ENCODE measurements around the gene RAB4A.
"Not testable (repeated sequence)": the region's sequence is repeated elsewhere in the genome, so short reads cannot be mapped to it uniquely, and the experiment has no call there.

DNA sequence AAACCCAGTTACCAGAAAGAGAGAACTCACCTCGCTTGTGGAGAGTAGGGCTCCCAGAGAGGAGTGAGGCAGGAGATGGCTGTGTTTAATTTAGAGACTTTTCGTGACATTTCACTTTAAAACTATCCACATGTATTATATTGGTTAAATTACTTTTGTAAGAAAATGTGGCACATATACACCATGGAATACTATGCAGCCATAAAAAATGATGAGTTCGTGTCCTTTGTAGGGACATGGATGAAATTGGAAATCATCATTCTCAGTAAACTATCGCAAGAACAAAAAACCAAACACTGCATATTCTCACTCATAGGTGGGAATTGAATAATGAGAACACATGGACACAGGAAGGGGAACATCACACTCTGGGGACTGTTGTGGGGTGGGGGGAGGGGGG, 20.8 kb downstream of the RAB4A start:
- TF ChIP-seq, protein P1, sequence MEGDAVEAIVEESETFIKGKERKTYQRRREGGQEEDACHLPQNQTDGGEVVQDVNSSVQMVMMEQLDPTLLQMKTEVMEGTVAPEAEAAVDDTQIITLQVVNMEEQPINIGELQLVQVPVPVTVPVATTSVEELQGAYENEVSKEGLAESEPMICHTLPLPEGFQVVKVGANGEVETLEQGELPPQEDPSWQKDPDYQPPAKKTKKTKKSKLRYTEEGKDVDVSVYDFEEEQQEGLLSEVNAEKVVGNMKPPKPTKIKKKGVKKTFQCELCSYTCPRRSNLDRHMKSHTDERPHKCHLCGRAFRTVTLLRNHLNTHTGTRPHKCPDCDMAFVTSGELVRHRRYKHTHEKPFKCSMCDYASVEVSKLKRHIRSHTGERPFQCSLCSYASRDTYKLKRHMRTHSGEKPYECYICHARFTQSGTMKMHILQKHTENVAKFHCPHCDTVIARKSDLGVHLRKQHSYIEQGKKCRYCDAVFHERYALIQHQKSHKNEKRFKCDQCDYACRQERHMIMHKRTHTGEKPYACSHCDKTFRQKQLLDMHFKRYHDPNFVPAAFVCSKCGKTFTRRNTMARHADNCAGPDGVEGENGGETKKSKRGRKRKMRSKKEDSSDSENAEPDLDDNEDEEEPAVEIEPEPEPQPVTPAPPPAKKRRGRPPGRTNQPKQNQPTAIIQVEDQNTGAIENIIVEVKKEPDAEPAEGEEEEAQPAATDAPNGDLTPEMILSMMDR (IDR thresholded peaks at IDR 0.05; ENCODE audit: low read depth, low read length), result not testable (repeated sequence)
- TF ChIP-seq EZH2phosphoT487 (IDR thresholded peaks at IDR 0.05; ENCODE audit: low read depth), result not testable (repeated sequence)
